Measurements from ENCODE around the gene TBC1D17. TPM values are rescaled to one million over a fixed set of nuclear protein-coding genes. Genes with fewer than 3 reads are reported as not detected.
A peak's percentile ranks its signal among the peaks of the same experiment; 100 is the strongest.

Gene TBC1D17
- total and polyA plus RNA-seq, 4 donors, result 11.3 to 27.9 (median 17.2) TPM

GRCh38 chr19:49929121-49929610, 51.7 kb downstream of the TBC1D17 start, which contains the start of the genes ATF5 and NUP62:
Gene ATF5, plus strand, starts transcription at chr19:49929205. Its CDS starts 1,646 bp downstream, at chr19:49930851.
Gene NUP62, minus strand, starts transcription at chr19:49929504. Its CDS starts 19,697 bp downstream, at chr19:49909807.
- H3K36me3 ChIP-seq (ENCODE audit: control insufficient read depth in 4 of 4, insufficient read depth in 3 of 4, low read depth in 1 of 4, low read length in 3 of 4), result peaks cover 3 to 17% (median 7%) of the 10 kb centered on the region in 4 donors

More at GRCh38 chr19:49929121-49929610, 51.7 kb downstream of the TBC1D17 start, which contains the start of the genes ATF5 and NUP62:
- Histone ChIP-seq H3K4me3 (ENCODE audit: low read depth in 1 of 3, low read length in 3 of 3) (peak within 1 kb of the TSS; percentile 92 to 97 (median 95)), H3K27ac (ENCODE audit: low read depth in 1 of 2, low read length in 2 of 2) (peak within 1 kb of the TSS; percentile 93 to 96), H3K9ac (ENCODE audit: low read depth in 1 of 2, low read length in 2 of 2) (peak within 1 kb of the TSS; percentile 92 to 93), H3K4me1 (ENCODE audit: control insufficient read depth in 4 of 4, insufficient read depth in 4 of 4, low read length in 3 of 4) (peaks cover 6 to 38% (median 20%) of the 10 kb centered on the region in 4 donors), H3K27me3 (ENCODE audit: control insufficient read depth in 4 of 4, insufficient read depth in 4 of 4, low read length in 3 of 4) (no peaks in the 10 kb centered on the region), H3K9me3 (ENCODE audit: control insufficient read depth in 4 of 4, low read length in 3 of 4) (no peaks in the 10 kb centered on the region)
- WGBS, result under 1% methylated on average over 48 of the region's 48 CpGs
- peak; percentile 62 for TF ChIP-seq YY1 (IDR thresholded peaks at IDR 0.05)
- peak; percentile 43 for TF ChIP-seq ATF3 (IDR thresholded peaks at IDR 0.05)
- TF ChIP-seq SP1 (IDR thresholded peaks at IDR 0.05), result peak; percentile 80
- TF ChIP-seq EGR1 (IDR thresholded peaks at IDR 0.05; ENCODE audit: low read depth in 2 of 2), result peak in 1 of 2 donors; percentile 52
- peak; percentile 96 for TF ChIP-seq REST (IDR thresholded peaks at IDR 0.05)
- no peak for TF ChIP-seq NR2F2 (IDR thresholded peaks at IDR 0.05)
- peak in 1 of 2 donors; percentile 57 for TF ChIP-seq RXRA (IDR thresholded peaks at IDR 0.05)
- TF ChIP-seq FOXA2 (IDR thresholded peaks at IDR 0.05), result peak; percentile 2
- no peak for TF ChIP-seq ZBTB33 (IDR thresholded peaks at IDR 0.05)
- TF ChIP-seq HNF4A (conservative IDR thresholded peaks at IDR 0.05), result peak in 1 of 2 donors; percentile 10
- TF ChIP-seq TAF1 (conservative IDR thresholded peaks at IDR 0.05), result peak; percentile 99
- peak; percentile 3 to 17 for TF ChIP-seq RAD21 (IDR thresholded peaks at IDR 0.05)
- TF ChIP-seq MAX (IDR thresholded peaks at IDR 0.05), result no peak
- DNase-seq (ENCODE audit: low spot score), result peak; percentile 93
